Chondrocyte (in vitro differentiated cells): ENCODE measurements around the gene RNF183. TPM values are rescaled to one million over a fixed set of nuclear protein-coding genes. Genes with fewer than 3 reads are reported as not detected.

Experiments
- DNase-seq: peaks from one replicate; pipeline ENCODE4 v3.0.0; 2021; ENCODE audit warnings: mixed read lengths, low spot score
- H3K27ac Mint-ChIP-seq: one replicate; pipeline ENCODE4 v1.8.0; 2021; ENCODE audit warnings: mild to moderate bottlenecking, moderate library complexity, mixed read lengths; ENCODE audit not compliant: unreplicated experiment
- H3K27me3 Mint-ChIP-seq: 2 replicates; pipeline ENCODE4 v1.8.0; 2021; ENCODE audit warnings: low read depth, mixed read lengths
- H3K36me3 Mint-ChIP-seq: 2 replicates; pipeline ENCODE4 v1.8.0; 2021; ENCODE audit warnings: low read depth, mixed read lengths
- H3K4me1 Mint-ChIP-seq: 2 replicates; pipeline ENCODE4 v1.8.0; 2021; ENCODE audit warnings: low read depth, mild to moderate bottlenecking, mixed read lengths
- H3K4me3 Mint-ChIP-seq: one replicate; pipeline ENCODE4 v1.8.0; 2021; ENCODE audit warnings: mild to moderate bottlenecking, moderate library complexity, mixed read lengths; ENCODE audit not compliant: unreplicated experiment
- H3K9me3 Mint-ChIP-seq: 2 replicates; pipeline ENCODE4 v1.8.0; 2021; ENCODE audit warnings: low read depth, mixed read lengths
- total RNA-seq: library from RNA; stranded (reverse); gene quantifications from 3 replicates; pipeline ENCODE4 v1.2.1, GENCODE V29; 2021
- TF ChIP-seq, protein P1 (sequence below): fragments of 200-600 bp; sonication (generic); IDR thresholded peaks from 2 replicates; pipeline ENCODE4 v1.5.0; 2021; ENCODE audit warnings: antibody characterized with exemption, mild to moderate bottlenecking, moderate library complexity

Gene RNF183
- total RNA-seq, 1 donor from 2014 or later: not detected

DNA sequence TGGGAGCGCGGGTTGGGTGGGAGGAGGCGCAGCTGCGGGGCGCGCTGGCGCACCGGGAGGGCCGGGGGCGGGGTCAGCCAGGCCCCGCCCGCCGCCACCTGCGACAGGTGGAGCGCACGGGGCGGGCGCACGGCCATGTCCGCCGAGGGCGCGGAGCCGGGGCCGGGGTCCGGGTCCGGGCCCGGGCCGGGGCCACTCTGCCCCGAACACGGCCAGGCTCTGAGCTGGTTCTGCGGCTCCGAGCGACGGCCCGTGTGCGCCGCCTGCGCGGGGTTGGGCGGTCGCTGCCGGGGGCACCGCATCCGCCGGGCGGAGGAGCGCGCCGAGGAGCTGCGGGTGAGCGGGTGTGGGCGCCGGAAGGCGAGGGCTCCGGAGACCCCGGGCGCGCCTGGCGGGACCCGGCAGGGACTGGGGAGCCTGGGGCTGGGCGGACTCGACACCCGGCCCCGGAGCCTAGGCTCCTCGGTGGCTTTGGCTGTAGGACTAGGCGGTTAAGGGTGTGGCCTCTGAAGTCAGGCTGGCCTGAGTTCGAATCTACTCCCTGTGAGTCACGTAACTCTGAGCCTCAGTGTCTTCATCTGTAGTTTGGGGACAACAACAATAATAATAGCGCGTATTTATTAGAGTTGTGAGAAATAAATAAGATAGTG, 46.4 kb upstream of the RNF183 start, which contains the start of gene BSPRY:
TSS of gene BSPRY (plus strand) at position 97 of the 650 bp plus-strand sequence. CDS start at position 136, 39 bp downstream.
- Mint-ChIP-seq H3K36me3 (peaks cover 2% of the 10 kb centered on the region), H3K27me3 (peaks cover 45% of the 10 kb centered on the region), H3K4me3 (peak within 1 kb of the TSS; percentile 61), H3K4me1 (peaks cover 10% of the 10 kb centered on the region), H3K9me3 (no peaks in the 10 kb centered on the region), H3K27ac (no peak within 1 kb of the TSS)
- no peak for DNase-seq
- TF ChIP-seq, protein P1, sequence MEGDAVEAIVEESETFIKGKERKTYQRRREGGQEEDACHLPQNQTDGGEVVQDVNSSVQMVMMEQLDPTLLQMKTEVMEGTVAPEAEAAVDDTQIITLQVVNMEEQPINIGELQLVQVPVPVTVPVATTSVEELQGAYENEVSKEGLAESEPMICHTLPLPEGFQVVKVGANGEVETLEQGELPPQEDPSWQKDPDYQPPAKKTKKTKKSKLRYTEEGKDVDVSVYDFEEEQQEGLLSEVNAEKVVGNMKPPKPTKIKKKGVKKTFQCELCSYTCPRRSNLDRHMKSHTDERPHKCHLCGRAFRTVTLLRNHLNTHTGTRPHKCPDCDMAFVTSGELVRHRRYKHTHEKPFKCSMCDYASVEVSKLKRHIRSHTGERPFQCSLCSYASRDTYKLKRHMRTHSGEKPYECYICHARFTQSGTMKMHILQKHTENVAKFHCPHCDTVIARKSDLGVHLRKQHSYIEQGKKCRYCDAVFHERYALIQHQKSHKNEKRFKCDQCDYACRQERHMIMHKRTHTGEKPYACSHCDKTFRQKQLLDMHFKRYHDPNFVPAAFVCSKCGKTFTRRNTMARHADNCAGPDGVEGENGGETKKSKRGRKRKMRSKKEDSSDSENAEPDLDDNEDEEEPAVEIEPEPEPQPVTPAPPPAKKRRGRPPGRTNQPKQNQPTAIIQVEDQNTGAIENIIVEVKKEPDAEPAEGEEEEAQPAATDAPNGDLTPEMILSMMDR: no peak

DNA sequence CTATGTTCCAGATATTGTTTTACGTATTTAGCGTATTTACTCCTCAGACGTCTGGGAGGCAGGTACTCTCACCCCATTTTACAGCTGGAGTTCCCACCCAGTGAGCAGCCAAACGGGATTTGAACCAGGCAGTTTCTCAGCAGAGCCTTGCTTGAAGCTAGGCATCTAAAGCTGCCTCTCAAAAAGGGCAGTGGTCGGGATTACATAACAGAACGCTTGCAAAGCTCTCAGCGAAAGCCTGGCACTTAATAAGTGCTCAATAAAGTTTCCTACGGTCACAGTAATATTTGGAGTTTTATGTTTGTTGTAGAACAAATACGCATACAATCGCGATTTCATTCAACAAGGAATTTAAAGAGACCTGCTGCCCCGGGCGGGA, 45.9 kb upstream of the RNF183 start:
- no peak for DNase-seq

DNA sequence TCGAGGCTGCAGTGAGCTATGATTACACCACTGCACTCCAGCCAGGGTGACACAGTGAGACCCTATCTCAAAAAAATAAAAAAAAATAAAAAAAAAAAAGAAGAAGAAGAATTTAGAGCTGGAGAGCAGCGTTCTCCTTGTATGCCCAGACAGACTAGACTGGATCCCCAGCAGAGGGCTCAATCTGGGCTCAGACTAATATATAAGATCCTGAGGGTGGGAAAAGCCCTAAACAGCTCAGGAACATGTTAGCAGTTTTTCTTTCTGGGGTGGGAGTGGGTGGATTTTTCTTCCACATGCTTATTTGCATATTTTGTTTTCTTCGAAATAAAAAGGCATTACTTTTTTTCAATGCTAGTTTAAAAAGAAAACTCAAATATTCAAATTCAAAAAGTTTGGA, 45.3 kb upstream of the RNF183 start:
- Mint-ChIP-seq H3K36me3 (peaks cover 2% of the 10 kb centered on the region), H3K4me1 (peaks cover 17% of the 10 kb centered on the region), H3K27me3 (peaks cover 37% of the 10 kb centered on the region), H3K27ac (no peak overlapping the region), H3K9me3 (no peaks in the 10 kb centered on the region), H3K4me3 (no peak overlapping the region)
- TF ChIP-seq, protein P1: no peak
- DNase-seq: no peak

More for the DNA sequence above, 45.9 kb upstream of the RNF183 start:
- H3K36me3 Mint-ChIP-seq: peaks cover 2% of the 10 kb centered on the region
- TF ChIP-seq, protein P1: no peak
- H3K27ac Mint-ChIP-seq: no peak overlapping the region
- peaks cover 41% of the 10 kb centered on the region for H3K27me3 Mint-ChIP-seq
- no peaks in the 10 kb centered on the region for H3K9me3 Mint-ChIP-seq
- peak overlapping the region; percentile 53 for H3K4me3 Mint-ChIP-seq
- peaks cover 10% of the 10 kb centered on the region for H3K4me1 Mint-ChIP-seq

DNA sequence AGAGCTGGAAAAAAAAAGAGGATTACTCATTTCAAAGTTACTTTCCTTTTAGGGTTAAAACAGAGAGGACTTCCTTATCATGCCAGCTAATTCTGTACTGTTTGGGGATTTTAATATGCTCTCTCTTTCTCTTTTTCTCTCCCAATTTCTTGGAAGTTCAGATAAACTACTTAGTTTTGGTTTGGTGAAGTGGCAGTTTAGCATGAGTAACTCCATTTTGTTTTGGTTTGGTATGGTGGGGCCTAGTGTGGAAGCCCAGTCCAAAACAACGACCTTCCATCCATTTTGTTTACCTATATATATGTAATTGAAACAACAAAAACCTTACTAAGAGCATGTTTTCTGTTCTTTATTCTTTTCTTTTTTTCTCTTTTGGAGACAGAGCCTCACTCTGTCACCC, 42.5 kb upstream of the RNF183 start:
- Mint-ChIP-seq H3K4me3 (no peak overlapping the region), H3K36me3 (no peaks in the 10 kb centered on the region), H3K27me3 (peaks cover 15% of the 10 kb centered on the region), H3K4me1 (peaks cover 20% of the 10 kb centered on the region), H3K9me3 (no peaks in the 10 kb centered on the region), H3K27ac (no peak overlapping the region)
- TF ChIP-seq, protein P1: no peak
- DNase-seq: no peak

DNA sequence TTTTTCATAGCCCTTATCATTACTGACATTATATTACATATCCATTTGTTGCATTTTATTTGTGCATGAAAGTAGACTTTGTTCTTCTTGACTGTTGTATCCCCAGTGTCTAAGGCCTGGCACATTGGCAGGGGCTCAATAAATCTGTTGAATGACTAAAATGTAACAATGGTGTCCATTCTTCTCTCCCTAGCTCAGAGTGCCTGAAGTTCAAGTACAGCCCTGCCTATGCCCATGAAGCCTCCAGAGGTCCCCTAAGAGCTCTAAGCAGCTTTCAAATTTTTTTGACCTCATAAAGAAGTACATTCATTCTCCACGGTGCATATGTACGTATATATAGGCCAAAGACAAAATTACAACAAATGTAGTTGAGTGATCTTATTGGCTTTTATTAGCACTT, 42.0 kb upstream of the RNF183 start:
- no peaks in the 10 kb centered on the region for H3K36me3 Mint-ChIP-seq
- peaks cover 11% of the 10 kb centered on the region for H3K27me3 Mint-ChIP-seq
- TF ChIP-seq, protein P1: no peak
- peak overlapping the region; percentile 32 for H3K27ac Mint-ChIP-seq
- no peak overlapping the region for H3K4me3 Mint-ChIP-seq
- H3K9me3 Mint-ChIP-seq: no peaks in the 10 kb centered on the region
- DNase-seq: no peak
- H3K4me1 Mint-ChIP-seq: peaks cover 23% of the 10 kb centered on the region
